ENCODE measurements around the gene SEC61B. TPM values are rescaled to one million over a fixed set of nuclear protein-coding genes. Genes with fewer than 3 reads are reported as not detected.

SEC61B gene
- total and polyA plus RNA-seq, 9 of the 15 experiments (the other 6 are each of a cell fraction or from before 2014, with no cell fraction given) = 57.8 to 262 (median 172) TPM

DNA sequence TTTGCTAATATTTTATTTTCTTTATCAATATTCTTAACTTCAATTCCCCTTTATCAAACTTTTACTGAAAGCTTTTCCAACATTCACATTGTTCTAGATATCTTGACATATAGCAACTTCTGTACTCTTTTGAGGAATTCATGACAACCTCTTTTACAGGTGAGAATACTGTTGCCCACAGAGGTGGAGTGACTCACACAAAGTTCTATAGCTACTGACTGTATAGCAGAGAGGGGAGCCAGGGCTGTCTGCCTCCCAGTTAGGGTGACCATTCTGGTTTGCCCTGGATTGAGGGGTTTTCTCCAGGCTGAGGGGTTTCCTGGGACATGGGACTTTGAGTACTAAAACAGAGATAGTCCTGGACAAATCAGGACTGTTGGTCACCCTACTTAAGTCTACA lies 16.2 kb downstream of the SEC61B start:
- TF ChIP-seq BRCA1 (IDR thresholded peaks at IDR 0.05) (no peak), BRCA1 (CRISPR knock-in tag; IDR thresholded peaks at IDR 0.05) (no peak), ZC3H11A (IDR thresholded peaks at IDR 0.05; ENCODE audit: low read depth, low read length) (no peak), ZNF707 (CRISPR knock-in tag; conservative IDR thresholded peaks at IDR 0.05) (no peak), HDAC1 (IDR thresholded peaks at IDR 0.05) (no peak), TGIF2 (CRISPR knock-in tag; IDR thresholded peaks at IDR 0.05) (no peak), MECOM (CRISPR knock-in tag; IDR thresholded peaks at IDR 0.05) (no peak), ATF7 (IDR thresholded peaks at IDR 0.05) (no peak), HDGF (IDR thresholded peaks at IDR 0.05) (no peak), ATF1 (CRISPR knock-in tag; IDR thresholded peaks at IDR 0.05) (no peak), ATF1 (tag; IDR thresholded peaks at IDR 0.05) (no peak)
- TF ChIP-seq, protein P1, sequence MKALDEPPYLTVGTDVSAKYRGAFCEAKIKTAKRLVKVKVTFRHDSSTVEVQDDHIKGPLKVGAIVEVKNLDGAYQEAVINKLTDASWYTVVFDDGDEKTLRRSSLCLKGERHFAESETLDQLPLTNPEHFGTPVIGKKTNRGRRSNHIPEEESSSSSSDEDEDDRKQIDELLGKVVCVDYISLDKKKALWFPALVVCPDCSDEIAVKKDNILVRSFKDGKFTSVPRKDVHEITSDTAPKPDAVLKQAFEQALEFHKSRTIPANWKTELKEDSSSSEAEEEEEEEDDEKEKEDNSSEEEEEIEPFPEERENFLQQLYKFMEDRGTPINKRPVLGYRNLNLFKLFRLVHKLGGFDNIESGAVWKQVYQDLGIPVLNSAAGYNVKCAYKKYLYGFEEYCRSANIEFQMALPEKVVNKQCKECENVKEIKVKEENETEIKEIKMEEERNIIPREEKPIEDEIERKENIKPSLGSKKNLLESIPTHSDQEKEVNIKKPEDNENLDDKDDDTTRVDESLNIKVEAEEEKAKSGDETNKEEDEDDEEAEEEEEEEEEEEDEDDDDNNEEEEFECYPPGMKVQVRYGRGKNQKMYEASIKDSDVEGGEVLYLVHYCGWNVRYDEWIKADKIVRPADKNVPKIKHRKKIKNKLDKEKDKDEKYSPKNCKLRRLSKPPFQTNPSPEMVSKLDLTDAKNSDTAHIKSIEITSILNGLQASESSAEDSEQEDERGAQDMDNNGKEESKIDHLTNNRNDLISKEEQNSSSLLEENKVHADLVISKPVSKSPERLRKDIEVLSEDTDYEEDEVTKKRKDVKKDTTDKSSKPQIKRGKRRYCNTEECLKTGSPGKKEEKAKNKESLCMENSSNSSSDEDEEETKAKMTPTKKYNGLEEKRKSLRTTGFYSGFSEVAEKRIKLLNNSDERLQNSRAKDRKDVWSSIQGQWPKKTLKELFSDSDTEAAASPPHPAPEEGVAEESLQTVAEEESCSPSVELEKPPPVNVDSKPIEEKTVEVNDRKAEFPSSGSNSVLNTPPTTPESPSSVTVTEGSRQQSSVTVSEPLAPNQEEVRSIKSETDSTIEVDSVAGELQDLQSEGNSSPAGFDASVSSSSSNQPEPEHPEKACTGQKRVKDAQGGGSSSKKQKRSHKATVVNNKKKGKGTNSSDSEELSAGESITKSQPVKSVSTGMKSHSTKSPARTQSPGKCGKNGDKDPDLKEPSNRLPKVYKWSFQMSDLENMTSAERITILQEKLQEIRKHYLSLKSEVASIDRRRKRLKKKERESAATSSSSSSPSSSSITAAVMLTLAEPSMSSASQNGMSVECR (CRISPR knock-in tag; IDR thresholded peaks at IDR 0.05) = no peak
- TF ChIP-seq, protein P2, sequence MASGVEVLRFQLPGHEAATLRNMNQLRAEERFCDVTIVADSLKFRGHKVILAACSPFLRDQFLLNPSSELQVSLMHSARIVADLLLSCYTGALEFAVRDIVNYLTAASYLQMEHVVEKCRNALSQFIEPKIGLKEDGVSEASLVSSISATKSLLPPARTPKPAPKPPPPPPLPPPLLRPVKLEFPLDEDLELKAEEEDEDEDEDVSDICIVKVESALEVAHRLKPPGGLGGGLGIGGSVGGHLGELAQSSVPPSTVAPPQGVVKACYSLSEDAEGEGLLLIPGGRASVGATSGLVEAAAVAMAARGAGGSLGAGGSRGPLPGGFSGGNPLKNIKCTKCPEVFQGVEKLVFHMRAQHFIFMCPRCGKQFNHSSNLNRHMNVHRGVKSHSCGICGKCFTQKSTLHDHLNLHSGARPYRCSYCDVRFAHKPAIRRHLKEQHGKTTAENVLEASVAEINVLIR (CRISPR knock-in tag; IDR thresholded peaks at IDR 0.05) = no peak

More for the DNA sequence above, 16.2 kb downstream of the SEC61B start:
- Histone ChIP-seq H3K36me3 (ENCODE audit: control insufficient read depth, insufficient read depth, low read length) (no peaks in the 10 kb centered on the region), H3K27me3 (ENCODE audit: control insufficient read depth in 2 of 2, insufficient read depth in 2 of 2, low read length in 2 of 2) (no peaks in the 10 kb centered on the region), H3K4me2 (ENCODE audit: insufficient read depth, low read length) (no peak overlapping the region), H3K9me3 (replicated peaks; ENCODE audit: control insufficient read depth, insufficient read depth, low read depth, low read length) (no peaks in the 10 kb centered on the region; the same call in 1 of the 2 replicates), H2AFZ (ENCODE audit: low read depth, low read length) (no peak overlapping the region), H3K9me1 (ENCODE audit: control insufficient read depth, insufficient read depth, low read length) (no peaks in the 10 kb centered on the region), H3K4me3 (no peak overlapping the region), H4K20me1 (replicated peaks; ENCODE audit: control insufficient read depth, insufficient read depth, low read length) (no peaks in the 10 kb centered on the region), H3K4me1 (replicated peaks in 1 of 2; ENCODE audit: control insufficient read depth in 2 of 2, insufficient read depth in 2 of 2, low read length in 2 of 2) (peaks cover 0 to 3% of the 10 kb centered on the region in 2 experiments; a peak in 2 of 5 replicates), H3K9ac (ENCODE audit: insufficient read depth in 1 of 2, low read depth in 2 of 2, low read length in 2 of 2) (no peak overlapping the region), H3K79me2 (ENCODE audit: control insufficient read depth, insufficient read depth, low read length) (no peaks in the 10 kb centered on the region), H3K27ac (ENCODE audit: extremely low read depth, low read depth, low read length) (no peak overlapping the region)
- FAIRE-seq (no peak), DNase-seq (ENCODE audit: extremely low read depth in 1 of 4, low spot score in 3 of 4) (no peak), ATAC-seq (no peak)
- intact Hi-C loops (cut with micrococcal nuclease) = no loop called here
- no TSS peak for BruUV-seq (replicated peaks)
- ChIA-PET POLR2A (no interaction called here), CTCF (ENCODE audit: low intra/inter-chr PET ratio) (no interaction called here)
- in situ Hi-C loops (cut with MboI) = no loop called here
